ENCODE measurements around the gene FRMD4A. TPM values are rescaled to one million over a fixed set of nuclear protein-coding genes. Genes with fewer than 3 reads are reported as not detected.

The FRMD4A gene
- total and polyA plus RNA-seq, 2 of the 4 experiments (the other 2 are of a cell fraction): 30.3 to 68.8 TPM

DNA sequence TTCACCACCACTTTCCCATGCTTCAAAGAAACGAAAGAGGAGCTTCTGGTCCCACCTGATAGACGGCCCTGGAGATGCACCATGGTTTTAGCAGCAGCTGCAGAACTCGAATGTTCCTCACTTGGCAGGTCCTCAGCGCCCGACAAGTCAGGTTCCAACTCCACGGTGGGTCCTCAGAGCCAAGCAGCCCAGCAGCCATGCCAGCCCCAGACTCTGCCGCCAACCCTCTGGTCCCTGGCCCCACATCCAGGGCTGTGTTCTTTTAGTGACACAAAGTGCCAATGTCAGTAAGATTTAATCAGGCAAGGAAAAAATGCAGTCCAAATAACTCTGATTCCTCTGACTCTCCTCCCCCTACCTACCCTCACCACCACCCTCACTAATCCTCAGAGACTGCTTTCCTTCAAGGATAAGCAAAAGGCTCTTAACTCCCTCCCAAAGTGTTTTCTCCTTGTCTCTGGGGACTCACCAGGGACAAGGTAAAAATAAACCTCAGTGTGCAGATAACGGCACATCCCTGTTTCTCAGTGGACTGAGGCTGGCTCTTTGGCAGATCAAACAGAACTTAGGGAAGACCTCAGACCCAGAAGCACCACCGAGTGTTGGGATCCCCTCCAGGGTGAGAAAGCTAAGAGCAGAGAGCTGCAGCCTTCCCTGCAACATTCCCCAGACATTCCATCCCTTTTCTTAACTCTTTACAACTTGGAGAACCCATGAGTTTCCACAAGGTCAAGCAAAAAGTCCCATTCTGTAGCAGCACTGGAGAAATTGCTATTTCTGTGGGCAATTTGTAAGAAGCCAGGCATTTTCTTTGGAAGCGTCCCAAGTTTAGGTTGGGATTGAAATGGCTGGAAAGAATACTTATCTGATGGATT lies 358.9 kb downstream of the FRMD4A start (continued):
- TF ChIP-seq, protein P1, sequence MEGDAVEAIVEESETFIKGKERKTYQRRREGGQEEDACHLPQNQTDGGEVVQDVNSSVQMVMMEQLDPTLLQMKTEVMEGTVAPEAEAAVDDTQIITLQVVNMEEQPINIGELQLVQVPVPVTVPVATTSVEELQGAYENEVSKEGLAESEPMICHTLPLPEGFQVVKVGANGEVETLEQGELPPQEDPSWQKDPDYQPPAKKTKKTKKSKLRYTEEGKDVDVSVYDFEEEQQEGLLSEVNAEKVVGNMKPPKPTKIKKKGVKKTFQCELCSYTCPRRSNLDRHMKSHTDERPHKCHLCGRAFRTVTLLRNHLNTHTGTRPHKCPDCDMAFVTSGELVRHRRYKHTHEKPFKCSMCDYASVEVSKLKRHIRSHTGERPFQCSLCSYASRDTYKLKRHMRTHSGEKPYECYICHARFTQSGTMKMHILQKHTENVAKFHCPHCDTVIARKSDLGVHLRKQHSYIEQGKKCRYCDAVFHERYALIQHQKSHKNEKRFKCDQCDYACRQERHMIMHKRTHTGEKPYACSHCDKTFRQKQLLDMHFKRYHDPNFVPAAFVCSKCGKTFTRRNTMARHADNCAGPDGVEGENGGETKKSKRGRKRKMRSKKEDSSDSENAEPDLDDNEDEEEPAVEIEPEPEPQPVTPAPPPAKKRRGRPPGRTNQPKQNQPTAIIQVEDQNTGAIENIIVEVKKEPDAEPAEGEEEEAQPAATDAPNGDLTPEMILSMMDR (conservative IDR thresholded peaks at IDR 0.05; ENCODE audit: low read depth, low read length): no peak

DNA sequence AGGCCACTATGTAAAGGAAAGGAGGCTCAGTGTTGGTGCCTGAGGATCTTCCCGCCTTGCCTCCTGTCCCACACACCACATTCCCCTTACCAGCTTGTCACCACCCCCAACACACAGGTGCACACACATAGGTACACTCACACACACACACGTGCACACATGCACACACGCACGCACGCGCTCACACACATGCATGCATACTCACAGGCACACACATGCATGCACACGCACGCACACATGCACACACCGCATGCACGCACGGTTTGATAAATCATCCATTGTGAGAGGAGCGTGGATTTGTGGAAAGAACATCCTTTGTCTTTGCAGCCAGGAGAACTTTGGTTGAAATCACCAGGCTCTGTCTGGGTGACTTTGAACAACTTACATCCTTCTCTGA lies 359.8 kb downstream of the FRMD4A start:
- intact Hi-C loops (cut with micrococcal nuclease) (loop anchor here (5.0 kb wide), 1 partner anchor 101 kb away; no protein-coding TSS in a partner anchor), dilution Hi-C loops (cut with HindIII; ENCODE audit: low sequenced_read_pairs, unreplicated experiment) (no loop called here), in situ Hi-C loops (cut with MboI; ENCODE audit: low sequenced_read_pairs) (no loop called here)
- H3K4me1 ChIP-seq (ENCODE audit: control insufficient read depth, insufficient read depth, low read length): peaks cover 26% of the 10 kb centered on the region
- H3K14ac ChIP-seq (replicated peaks; ENCODE audit: low read depth, low read length): peak overlapping the region; percentile 80
- peaks cover 20% of the 10 kb centered on the region for H3K9me1 ChIP-seq (ENCODE audit: insufficient read depth, low read length)
- peak overlapping the region; percentile 54; the same call in 2 of the 3 replicates for H2BK15ac ChIP-seq (ENCODE audit: low read depth, low read length)
- BruUV-seq (replicated peaks): no TSS peak
- no peak overlapping the region for H3K4me2 ChIP-seq (ENCODE audit: low read depth, low read length)
- no peak overlapping the region for H3K9ac ChIP-seq (ENCODE audit: low read depth, low read length)
- H3K23ac ChIP-seq (ENCODE audit: low read depth, low read length): 0 out of 2 replicates have a peak overlapping the region, but pooled peaks have one; percentile 34
- peak overlapping the region; percentile 76; the same call in 1 of the 2 replicates for H4K91ac ChIP-seq (ENCODE audit: insufficient read depth, low read depth, low read length)
- H2BK20ac ChIP-seq (ENCODE audit: low read depth, low read length): peak overlapping the region; percentile 80; the same call in 1 of the 2 replicates
- no peaks in the 10 kb centered on the region for H4K20me1 ChIP-seq (ENCODE audit: insufficient read depth, low read length)
- H3K27me3 ChIP-seq (ENCODE audit: control insufficient read depth, insufficient read depth, low read length): no peaks in the 10 kb centered on the region
- H2BK5ac ChIP-seq (ENCODE audit: low read depth, low read length, poor library complexity, severe bottlenecking): no peak overlapping the region
- no peaks in the 10 kb centered on the region for H3K9me3 ChIP-seq (ENCODE audit: control insufficient read depth, insufficient read depth, low read length)
- no peak overlapping the region for H2AK9ac ChIP-seq (replicated peaks; ENCODE audit: low read depth, low read length, poor library complexity)
- no peak overlapping the region for H3K18ac ChIP-seq (ENCODE audit: low read depth, low read length)
- peak overlapping the region; percentile 82 for H3K4ac ChIP-seq (ENCODE audit: low read depth, low read length)
- WGBS, 2 experiments (ENCODE audit: extremely low coverage in 2 of 2, insufficient read length in 1 of 2): 100% methylated on average over 5 of the region's 12 CpGs; no CpG with 5 or more reads in 1 of the 2 experiments
- CTCF ChIA-PET: no interaction called here
- ATAC-seq (ENCODE audit: low read depth): no peak
- no peak for DNase-seq
- H2AK5ac ChIP-seq (ENCODE audit: low read depth, low read length): peak overlapping the region; percentile 93; the same call in 1 of the 2 replicates
- POLR2A ChIA-PET (ENCODE audit: unreplicated experiment): no interaction called here
- no peak overlapping the region for H3K56ac ChIP-seq (ENCODE audit: extremely low read depth, insufficient read depth, low read length)
- H4K5ac ChIP-seq (ENCODE audit: low read depth, low read length): no peak overlapping the region; the same call in 1 of the 2 replicates
- H2AFZ ChIP-seq (replicated peaks; ENCODE audit: low read length, poor library complexity): peak overlapping the region; percentile 52
- peak overlapping the region in 1 of 2 experiments; percentile 22; a peak in 2 of 4 replicates for H4K8ac ChIP-seq (ENCODE audit: low read depth in 2 of 2, low read length in 2 of 2)
- no peak overlapping the region for H3K27ac ChIP-seq (ENCODE audit: insufficient read depth, low read length)
- H2BK120ac ChIP-seq (ENCODE audit: low read depth, low read length): peak overlapping the region; percentile 85; the same call in 1 of the 2 replicates
- H3K4me3 ChIP-seq (ENCODE audit: insufficient read depth, low read depth, low read length): no peak overlapping the region
- no peaks in the 10 kb centered on the region for H3K36me3 ChIP-seq (ENCODE audit: control insufficient read depth, insufficient read depth, low read length)
- H3K79me1 ChIP-seq (ENCODE audit: low read depth in 1 of 2, low read length in 2 of 2): peaks cover 6 to 21% of the 10 kb centered on the region in 2 experiments; a peak in 3 of 4 replicates
- TF ChIP-seq BHLHE40 (IDR thresholded peaks at IDR 0.05; ENCODE audit: low read depth, low read length) (no peak), RFX5 (IDR thresholded peaks at IDR 0.05; ENCODE audit: low read depth, low read length) (no peak), FOS (IDR thresholded peaks at IDR 0.05; ENCODE audit: low read depth, low read length) (no peak), RAD21 (IDR thresholded peaks at IDR 0.05; ENCODE audit: low read length) (no peak), MXI1 (IDR thresholded peaks at IDR 0.05; ENCODE audit: borderline replicate concordance, low read depth, low read length) (no peak), NFE2L2 (IDR thresholded peaks at IDR 0.05; ENCODE audit: low read depth, low read length) (no peak), SMC3 (IDR thresholded peaks at IDR 0.05; ENCODE audit: low read depth, low read length) (no peak)
- TF ChIP-seq, protein P1 (conservative IDR thresholded peaks at IDR 0.05; ENCODE audit: low read depth, low read length): no peak
- TF ChIP-seq, protein P2, sequence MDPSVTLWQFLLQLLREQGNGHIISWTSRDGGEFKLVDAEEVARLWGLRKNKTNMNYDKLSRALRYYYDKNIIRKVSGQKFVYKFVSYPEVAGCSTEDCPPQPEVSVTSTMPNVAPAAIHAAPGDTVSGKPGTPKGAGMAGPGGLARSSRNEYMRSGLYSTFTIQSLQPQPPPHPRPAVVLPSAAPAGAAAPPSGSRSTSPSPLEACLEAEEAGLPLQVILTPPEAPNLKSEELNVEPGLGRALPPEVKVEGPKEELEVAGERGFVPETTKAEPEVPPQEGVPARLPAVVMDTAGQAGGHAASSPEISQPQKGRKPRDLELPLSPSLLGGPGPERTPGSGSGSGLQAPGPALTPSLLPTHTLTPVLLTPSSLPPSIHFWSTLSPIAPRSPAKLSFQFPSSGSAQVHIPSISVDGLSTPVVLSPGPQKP (IDR thresholded peaks at IDR 0.05; ENCODE audit: borderline replicate concordance, low read depth, low read length): no peak

Measured in IMR-90 (cell line).